Activated CD4-positive, alpha-beta T cell treated with anti-CD3 and anti-CD28 coated beads, Interleukin-10, Interleukin-2, amounts not matched to agents 100 ng/mL and 50 ng/mL, durations not matched to agents 16 hours and 8 hours (primary cell): ENCODE measurements around the gene CHIT1.

Source experiments
- DNase-seq: peaks from one replicate; pipeline ENCODE4 v3.0.0-alpha.2; 2020

Gene CHIT1

GRCh38 chr1:203174324-203174985 lies 55.0 kb downstream of the CHIT1 start:
- DNase-seq = no peak

GRCh38 chr1:203173566-203173965 lies 55.9 kb downstream of the CHIT1 start:
- DNase-seq = no peak

DNA sequence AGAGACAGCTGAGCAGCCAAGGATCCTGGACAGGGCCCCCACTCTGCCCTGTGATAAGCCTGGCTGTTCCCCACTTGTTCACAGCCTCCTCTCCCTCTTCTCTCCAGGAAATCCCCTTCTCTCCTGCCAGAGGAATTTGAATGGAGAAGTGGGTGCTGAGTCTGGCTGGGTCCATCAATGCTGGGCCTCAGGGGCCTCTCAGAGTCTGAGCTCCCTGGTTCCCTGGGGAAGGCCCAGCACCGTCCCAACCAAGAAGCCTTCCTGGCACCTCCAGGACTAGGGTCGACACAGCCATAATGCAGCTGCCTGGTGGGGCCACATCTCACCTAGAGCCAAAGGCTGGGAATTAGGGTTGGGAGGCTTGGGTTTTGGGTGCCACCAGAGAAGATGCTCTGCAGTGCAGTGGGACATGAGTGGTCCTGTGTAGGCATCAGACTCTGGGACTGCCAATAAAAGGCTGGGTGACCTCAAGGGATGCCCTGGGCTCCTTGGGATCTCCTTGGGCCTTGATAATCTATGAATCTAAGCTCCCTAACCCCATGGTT lies 56.4 kb downstream of the CHIT1 start:
- no peak for DNase-seq

DNA sequence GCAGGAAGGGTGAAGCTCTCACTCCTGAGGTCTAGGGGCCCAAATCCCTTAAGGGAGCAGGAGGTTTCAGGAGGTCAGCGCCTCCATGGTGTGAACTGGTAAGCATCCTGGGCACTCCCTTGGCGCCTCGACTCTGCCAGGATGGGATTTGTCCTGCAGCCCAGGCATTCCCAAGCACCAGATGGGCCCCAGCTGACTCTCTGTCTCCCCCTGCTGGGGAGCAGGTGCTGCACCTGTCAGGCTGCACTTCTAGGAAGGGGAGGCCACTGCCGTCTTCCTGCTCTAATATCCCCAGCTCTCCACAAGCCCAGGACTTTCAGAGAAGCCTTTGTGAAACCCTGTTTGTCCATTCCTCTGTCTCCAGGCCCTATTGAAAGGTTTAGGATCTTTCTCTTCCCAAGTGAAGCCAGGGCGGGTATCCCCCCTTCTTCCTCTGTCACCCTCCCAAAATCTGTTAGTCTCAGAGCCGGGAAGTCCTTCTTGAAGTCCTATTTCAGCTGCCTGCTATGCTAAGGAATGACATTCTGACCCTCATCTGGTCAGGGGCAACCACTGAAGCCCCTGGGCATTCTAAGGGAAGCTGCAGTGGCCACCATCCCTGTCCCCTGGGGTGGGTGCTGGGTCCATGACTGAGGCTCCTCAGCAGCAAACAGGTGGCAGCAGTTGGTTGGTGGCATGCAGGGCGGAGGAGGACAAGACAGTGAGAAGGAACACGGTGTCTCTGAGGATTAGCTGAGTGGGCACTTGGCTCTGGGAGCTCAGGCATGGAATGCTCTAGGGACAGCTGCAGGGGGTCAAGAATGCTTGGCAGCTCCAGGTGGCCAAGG lies 57.1 kb downstream of the CHIT1 start:
- peak; percentile 64 for DNase-seq

GRCh38 chr1:203171341-203172183 lies 57.9 kb downstream of the CHIT1 start:
- DNase-seq = no peak

GRCh38 chr1:203170625-203171330 lies 58.7 kb downstream of the CHIT1 start:
- no peak for DNase-seq

GRCh38 chr1:203169770-203170520 lies 59.5 kb downstream of the CHIT1 start:
- no peak for DNase-seq

GRCh38 chr1:203168991-203169390 lies 60.5 kb downstream of the CHIT1 start:
- no peak for DNase-seq

DNA sequence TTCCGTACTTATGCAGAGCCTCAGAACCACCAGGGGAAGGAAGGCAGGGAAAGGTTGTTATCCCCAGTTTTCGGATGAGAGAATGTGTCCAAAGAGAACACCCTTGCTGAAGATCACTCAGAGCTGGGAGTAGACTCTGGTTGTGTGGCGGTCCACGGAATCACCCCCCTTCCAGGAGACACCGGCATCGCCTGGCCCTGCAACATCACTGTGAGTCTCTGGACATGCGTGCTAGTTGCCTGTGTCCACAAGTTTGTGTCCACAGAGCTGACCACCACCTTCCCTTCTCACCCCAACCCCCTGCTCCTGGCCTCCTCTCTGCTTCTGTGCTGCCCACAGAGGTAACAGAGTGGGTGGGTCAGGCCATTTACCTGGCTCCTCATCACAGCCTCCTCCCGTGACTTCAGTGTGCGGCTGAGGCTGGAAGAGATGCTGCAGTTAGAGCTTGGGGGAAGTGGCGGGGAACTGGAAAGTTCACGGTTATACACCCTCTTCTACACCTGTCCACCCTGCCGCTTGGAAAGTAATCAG lies 61.2 kb downstream of the CHIT1 start:
- no peak for DNase-seq

DNA sequence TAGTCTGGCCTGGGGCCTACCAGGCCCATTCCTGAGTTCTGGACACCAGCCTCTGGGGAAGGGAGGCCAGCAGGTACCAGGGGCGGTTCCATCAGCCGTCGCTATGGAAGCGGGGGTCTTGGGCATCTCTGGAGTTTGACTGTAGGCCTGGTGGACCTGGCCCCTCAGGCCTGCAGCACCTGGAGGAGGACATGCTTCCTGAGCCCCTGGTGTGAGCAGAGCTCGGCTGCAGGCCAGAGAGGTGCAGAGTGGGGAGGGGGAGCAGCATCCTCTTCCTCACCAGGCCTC lies 61.6 kb downstream of the CHIT1 start:
- DNase-seq = no peak

- DNase-seq = no peak
These were observed 62.2 kb downstream of the CHIT1 start for GRCh38 chr1:203167026-203167912.

DNA sequence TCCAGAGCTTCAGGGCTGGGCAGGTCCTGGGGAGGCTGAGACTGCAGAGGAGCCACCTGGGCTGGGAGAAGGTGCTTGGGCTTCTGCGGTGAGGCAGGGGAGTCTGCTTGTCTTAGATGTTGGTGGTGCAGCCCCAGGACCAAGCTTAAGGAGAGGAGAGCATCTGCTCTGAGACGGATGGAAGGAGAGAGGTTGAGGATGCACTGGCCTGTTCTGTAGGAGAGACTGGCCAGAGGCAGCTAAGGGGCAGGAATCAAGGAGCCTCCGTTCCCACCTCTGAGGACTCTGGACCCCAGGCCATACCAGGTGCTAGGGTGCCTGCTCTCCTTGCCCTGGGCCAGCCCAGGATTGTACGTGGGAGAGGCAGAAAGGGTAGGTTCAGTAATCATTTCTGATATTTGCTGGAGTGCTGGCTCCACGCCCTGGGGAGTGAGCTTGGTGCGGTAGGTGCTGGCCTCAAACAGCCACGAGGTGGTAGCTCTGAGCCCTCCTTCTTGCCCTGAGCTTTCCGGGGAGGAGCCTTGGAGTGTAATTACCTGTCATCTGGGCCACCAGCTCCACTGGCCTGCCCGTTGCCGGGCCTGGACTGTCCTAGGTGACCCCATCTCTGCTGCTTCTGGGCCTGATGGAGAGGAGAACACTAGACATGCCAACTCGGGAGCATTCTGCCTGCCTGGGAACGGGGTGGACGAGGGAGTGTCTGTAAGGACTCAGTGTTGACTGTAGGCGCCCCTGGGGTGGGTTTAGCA lies 63.1 kb downstream of the CHIT1 start:
- peak; percentile 10 for DNase-seq
